Hepatocyte (in vitro differentiated cells): Measurements from ENCODE around the gene MSI1.

Experiments
- CTCF ChIP-seq: fragments of 200-600 bp; sonication (generic); IDR thresholded peaks from 2 replicates; pipeline ENCODE4 v1.5.1; 2016; ENCODE audit warnings: antibody characterized with exemption, mild to moderate bottlenecking; ENCODE audit not compliant: poor library complexity
- EZH2 ChIP-seq: fragments of 200-600 bp; sonication (generic); IDR thresholded peaks from 2 replicates; pipeline ENCODE4 v1.6.1; 2016; ENCODE audit warnings: antibody characterized with exemption, mild to moderate bottlenecking, borderline replicate concordance
- EZH2phosphoT487 ChIP-seq: fragments of 200-600 bp; sonication (generic); IDR thresholded peaks from one replicate; pipeline ENCODE4 v1.6.1; 2018; ENCODE audit warnings: antibody characterized with exemption, mild to moderate bottlenecking, low read depth, moderate library complexity; ENCODE audit not compliant: unreplicated experiment, severe bottlenecking

GRCh38 chr12:120346031-120346430 lies 22.9 kb downstream of the MSI1 start:
- TF ChIP-seq EZH2 (no peak), CTCF (no peak), EZH2phosphoT487 (no peak)
